Measurements from ENCODE around the gene PCDHGA11. TPM values are rescaled to one million over a fixed set of nuclear protein-coding genes. Genes with fewer than 3 reads are reported as not detected.

Gene PCDHGA11
- total and polyA plus RNA-seq, 2 donors (not counting 3 experiments of a cell fraction or from before 2014, with no cell fraction given): 8.0 to 11.5 TPM

- FAIRE-seq (no peak), DNase-seq (ENCODE audit: low read depth, low spot score) (no peak)
- no peaks in the 10 kb centered on the region for H3K9me1 ChIP-seq (replicated peaks; ENCODE audit: control insufficient read depth, extremely low read depth, insufficient read depth, low read length)
- no TSS peak for BruUV-seq (replicated peaks)
- TF ChIP-seq FOS (IDR thresholded peaks at IDR 0.05; ENCODE audit: borderline replicate concordance, insufficient read depth, low read length) (no peak), MAX (IDR thresholded peaks at IDR 0.05; ENCODE audit: insufficient read depth, insufficient read length) (no peak), EZH2 (IDR thresholded peaks at IDR 0.05; ENCODE audit: borderline replicate concordance, low read depth, low read length, severe bottlenecking) (no peak), MYC (IDR thresholded peaks at IDR 0.05; ENCODE audit: low read depth, low read length) (no peak), CTCF (IDR thresholded peaks at IDR 0.05; ENCODE audit: extremely low read depth in 1 of 2, insufficient read depth in 1 of 2, low read depth in 1 of 2, low read length in 2 of 2) (no peak), POLR2AphosphoS5 (IDR thresholded peaks at IDR 0.05; ENCODE audit: insufficient read depth, low read depth, low read length) (no peak), JUN (IDR thresholded peaks at IDR 0.05; ENCODE audit: borderline replicate concordance, insufficient read depth, insufficient read length, low read depth) (no peak), POLR2A (IDR thresholded peaks at IDR 0.05; ENCODE audit: low read depth, low read length) (no peak), GATA2 (IDR thresholded peaks at IDR 0.05; ENCODE audit: insufficient read depth, insufficient read length, low read depth, low read length) (no peak)
- H3K36me3 ChIP-seq (ENCODE audit: control insufficient read depth in 2 of 2, extremely low read depth in 1 of 2, insufficient read depth in 2 of 2, low read length in 2 of 2): no peaks in the 10 kb centered on the region
- CTCF ChIA-PET: interaction anchor here (2.0 to 3.8 kb wide), 5 partner anchors 8 to 102 kb away, joined by 8 to 149 read pairs (median 10); partner anchors contain the start of genes PCDHGA10, PCDHGA12 and PCDHGB4
- POLR2A ChIA-PET: no interaction called here
- intact Hi-C loops (cut with micrococcal nuclease) (loop anchor here (5.0 kb wide), 1 partner anchor 51 kb away; the partner anchor contains the start of genes PCDHGA6 and PCDHGB3), dilution Hi-C loops (cut with MboI; ENCODE audit: extremely low pct_ligation_motif_present, low sequenced_read_pairs) (no loop called here)
- no peaks in the 10 kb centered on the region for H3K79me2 ChIP-seq (ENCODE audit: control insufficient read depth, insufficient read depth, low read length)
- H3K4me2 ChIP-seq (ENCODE audit: insufficient read depth, low read length): no peak overlapping the region
- H3K9ac ChIP-seq (replicated peaks; ENCODE audit: extremely low read depth, insufficient read depth, low read length): no peak overlapping the region
- H4K20me1 ChIP-seq (replicated peaks; ENCODE audit: control insufficient read depth, extremely low read depth, insufficient read depth, low read length): no peaks in the 10 kb centered on the region
- H3K4me3 ChIP-seq (replicated peaks in 1 of 3; ENCODE audit: insufficient read depth in 1 of 3, low read depth in 1 of 3, low read length in 3 of 3): no peak overlapping the region
- H3K27ac ChIP-seq (ENCODE audit: insufficient read depth, low read depth, low read length): no peak overlapping the region
- H3K27me3 ChIP-seq (ENCODE audit: control insufficient read depth in 2 of 2, insufficient read depth in 2 of 2, low read length in 2 of 2): peaks cover 46 to 94% of the 10 kb centered on the region in 2 experiments
- peaks cover 8% of the 10 kb centered on the region for H3K9me3 ChIP-seq (replicated peaks; ENCODE audit: control insufficient read depth, insufficient read depth, low read length)
- H3K4me1 ChIP-seq (ENCODE audit: control insufficient read depth, extremely low read depth, insufficient read depth, low read length): peaks cover 14% of the 10 kb centered on the region
- H2AFZ ChIP-seq (ENCODE audit: low read depth, low read length): no peak overlapping the region
Measured at GRCh38 chr5:141422742-141423291, 2.0 kb downstream of the PCDHGA11 start.

Data from endothelial cell of umbilical vein (primary cell).